ENCODE measurements around the gene MIS18BP1.
"Not testable (repeated sequence)": the region's sequence is repeated elsewhere in the genome, so short reads cannot be mapped to it uniquely, and the experiment has no call there.

- TF ChIP-seq POLR2A (IDR thresholded peaks at IDR 0.05; ENCODE audit: low read depth, low read length); PAX5 (IDR thresholded peaks at IDR 0.05; ENCODE audit: insufficient read depth, low read length, severe bottlenecking); TAF1 (IDR thresholded peaks at IDR 0.05; ENCODE audit: low read depth, low read length); SPI1 (IDR thresholded peaks at IDR 0.05; ENCODE audit: low read depth, low read length); POLR2AphosphoS5 (IDR thresholded peaks at IDR 0.05; ENCODE audit: low read depth, low read length): not testable (repeated sequence)
Observed at GRCh38 chr14:45281731-45282400, 28.9 kb upstream of the MIS18BP1 start.

Data from GM12891 (cell line).